Keratinocyte (primary cell): Measurements from ENCODE around the gene CDRT4. TPM values are rescaled to one million over a fixed set of nuclear protein-coding genes. Genes with fewer than 3 reads are reported as not detected.
"Not testable (repeated sequence)": the region's sequence is repeated elsewhere in the genome, so short reads cannot be mapped to it uniquely, and the experiment has no call there.

ENCODE experiments used
- DNase-seq: peaks from one replicate; pipeline ENCODE4 v3.0.0-alpha.2; 2011; ENCODE audit warnings: low read depth, missing footprints, low spot score
- FAIRE-seq: peaks from 2 replicates; lab custom pipeline; 2011; peaks lifted over from hg19 to GRCh38; lab: Jason Lieb, UNC
- H2AFZ ChIP-seq: 2 replicates; pipeline ENCODE4 v1.6.0; 2012; ENCODE audit warnings: low read length, control low read depth, inconsistent platforms; ENCODE audit not compliant: control insufficient read depth
- H3K27ac ChIP-seq: 2 replicates; pipeline ENCODE4 v1.5.1; 2011; ENCODE audit warnings: low read length; ENCODE audit not compliant: control insufficient read depth, insufficient read depth
- H3K27me3 ChIP-seq: 3 replicates; pipeline ENCODE4 v1.6.0; 2011; ENCODE audit warnings: low read length; ENCODE audit not compliant: control insufficient read depth, insufficient read depth; ENCODE audit errors: extremely low read depth
- H3K36me3 ChIP-seq, 2 experiments: 2 replicates in 1 of 2; 3 replicates in 1 of 2; pipeline ENCODE4 v1.5.1; 2011; ENCODE audit warnings: low read length in 2 of 2, mild to moderate bottlenecking in 1 of 2; ENCODE audit not compliant: control insufficient read depth in 2 of 2, insufficient read depth in 2 of 2; ENCODE audit errors: extremely low read depth in 1 of 2
- H3K4me1 ChIP-seq: 3 replicates; pipeline ENCODE4 v1.5.1; 2011; ENCODE audit warnings: low read length; ENCODE audit not compliant: control insufficient read depth, insufficient read depth; ENCODE audit errors: extremely low read depth
- H3K4me2 ChIP-seq: 3 replicates; pipeline ENCODE4 v1.6.0; 2011; ENCODE audit warnings: low read depth, low read length; ENCODE audit not compliant: control insufficient read depth, insufficient read depth; ENCODE audit errors: extremely low read depth
- H3K4me3 ChIP-seq, 3 experiments: fragments of 200-600 bp in 1 of 3; sonication (generic) in 1 of 3; 2 replicates in 2 of 3; 3 replicates in 1 of 3; pipeline ENCODE4 v1.5.1; 2011 to 2016; ENCODE audit warnings: low read length in 3 of 3, mild to moderate bottlenecking in 3 of 3, control low read depth in 2 of 3, inconsistent platforms in 1 of 3, low read depth in 1 of 3, mixed read lengths in 1 of 3, mixed run types in 1 of 3, moderate library complexity in 1 of 3; ENCODE audit not compliant: control insufficient read depth in 2 of 3, insufficient read depth in 2 of 3; ENCODE audit errors: extremely low read depth in 1 of 3
- H3K79me2 ChIP-seq: 2 replicates; pipeline ENCODE4 v1.6.0; 2012; ENCODE audit warnings: low read length; ENCODE audit not compliant: control insufficient read depth, insufficient read depth
- H3K9ac ChIP-seq: 3 replicates; pipeline ENCODE4 v1.6.0; 2011; ENCODE audit warnings: low read length; ENCODE audit not compliant: control insufficient read depth, insufficient read depth; ENCODE audit errors: extremely low read depth
- H3K9me1 ChIP-seq: 3 replicates; pipeline ENCODE4 v1.6.0; 2011; ENCODE audit warnings: low read length; ENCODE audit not compliant: control insufficient read depth, insufficient read depth; ENCODE audit errors: extremely low read depth
- H3K9me3 ChIP-seq: 2 replicates; pipeline ENCODE4 v1.5.1; 2012; ENCODE audit warnings: low read depth, low read length; ENCODE audit not compliant: control insufficient read depth
- H4K20me1 ChIP-seq: 3 replicates; pipeline ENCODE4 v1.6.0; 2011; ENCODE audit warnings: low read length; ENCODE audit not compliant: control insufficient read depth, insufficient read depth; ENCODE audit errors: extremely low read depth
- CTCF ChIP-seq, 3 experiments: IDR thresholded peaks in 1 of 3; conservative IDR thresholded peaks in 1 of 3; optimal IDR thresholded peaks in 1 of 3; 2 replicates in 2 of 3; 3 replicates in 1 of 3; pipeline versions ENCODE3 to v1.5.1; 2011; ENCODE audit warnings: low read length in 3 of 3, mild to moderate bottlenecking in 3 of 3, moderate library complexity in 2 of 3, control low read depth in 1 of 3, inconsistent platforms in 1 of 3; ENCODE audit not compliant: insufficient read depth in 2 of 3; ENCODE audit errors: extremely low read depth in 1 of 3
- EZH2 ChIP-seq: IDR thresholded peaks from one replicate; pipeline ENCODE4 v1.6.1; 2012; ENCODE audit warnings: inconsistent platforms, mild to moderate bottlenecking, low read length, moderate library complexity
- dilution Hi-C: fragments of 300-500 bp; cut with MboI; formaldehyde crosslinking; loops from one replicate; pipeline ENCODE4 v1.7.0; 2020; ENCODE audit warnings: low sequenced_read_pairs; ENCODE audit not compliant: extremely low pct_ligation_motif_present
- polyA plus RNA-seq, 5 experiments: library from polyadenylated mRNA; depleted of rRNA in 3 of 5; stranded (reverse) in 3 of 5; stranded (forward) in 1 of 5; unstranded in 1 of 5; fragments of >200 nt; gene quantifications; 1 replicate in 1 of 5; 2 replicates in 3 of 5; 3 replicates in 1 of 5; pipeline versions ENCODE4 v1.2.1 to v1.2.3, GENCODE V29; 2011 to 2012; ENCODE audit warnings: missing spikeins in 2 of 5, low read depth in 1 of 5, low replicate concordance in 1 of 5

Gene CDRT4
- polyA plus RNA-seq, 1 donor (not counting 4 experiments of a cell fraction or from before 2014, with no cell fraction given): 0.93 TPM

GRCh38 chr17:15440347-15440746 is 27.1 kb downstream of the CDRT4 start:
- H2AFZ ChIP-seq: no peak overlapping the region
- no peak overlapping the region for H3K4me3 ChIP-seq
- no peak overlapping the region for H3K9ac ChIP-seq
- H3K9me1 ChIP-seq: no peaks in the 10 kb centered on the region
- H3K4me1 ChIP-seq: no peaks in the 10 kb centered on the region
- DNase-seq: no peak
- H3K27ac ChIP-seq: no peak overlapping the region
- dilution Hi-C loops: no loop called here
- no peaks in the 10 kb centered on the region for H3K9me3 ChIP-seq
- H3K4me2 ChIP-seq: no peak overlapping the region
- no peaks in the 10 kb centered on the region for H3K79me2 ChIP-seq
- TF ChIP-seq EZH2 (no peak), CTCF (optimal IDR thresholded peaks at IDR 0.05 in 1 of 3, IDR thresholded peaks at IDR 0.05 in 1 of 3, conservative IDR thresholded peaks at IDR 0.05 in 1 of 3; ENCODE audit: extremely low read depth in 1 of 3, insufficient read depth in 2 of 3, low read length in 3 of 3) (no peak)
- no peak for FAIRE-seq
- no peaks in the 10 kb centered on the region for H3K27me3 ChIP-seq
- H4K20me1 ChIP-seq: no peaks in the 10 kb centered on the region
- peaks cover 0 to 2% of the 10 kb centered on the region in 2 experiments for H3K36me3 ChIP-seq

- DNase-seq, FAIRE-seq, H3K4me2 ChIP-seq, H3K79me2 ChIP-seq, H3K27me3 ChIP-seq, H3K4me1 ChIP-seq, H3K36me3 ChIP-seq, H3K9me1 ChIP-seq, H2AFZ ChIP-seq, H3K9me3 ChIP-seq, H3K27ac ChIP-seq, dilution Hi-C loops, H3K9ac ChIP-seq, H3K4me3 ChIP-seq, H4K20me1 ChIP-seq: not testable (repeated sequence)
Measured at GRCh38 chr17:15439205-15439985, 28.0 kb downstream of the CDRT4 start.
